HG02852 (cell line): ENCODE results near the gene SLC15A4.
"Not testable (repeated sequence)": the region's sequence is repeated elsewhere in the genome, so short reads cannot be mapped to it uniquely, and the experiment has no call there.

Experiments
- ATAC-seq: cut with Tn5 transposase; IDR thresholded peaks from one replicate; pipeline ENCODE4 v1.9.1; 2021; ENCODE audit warnings: mild to moderate bottlenecking, moderate library complexity; ENCODE audit not compliant: unreplicated experiment

Gene SLC15A4

DNA sequence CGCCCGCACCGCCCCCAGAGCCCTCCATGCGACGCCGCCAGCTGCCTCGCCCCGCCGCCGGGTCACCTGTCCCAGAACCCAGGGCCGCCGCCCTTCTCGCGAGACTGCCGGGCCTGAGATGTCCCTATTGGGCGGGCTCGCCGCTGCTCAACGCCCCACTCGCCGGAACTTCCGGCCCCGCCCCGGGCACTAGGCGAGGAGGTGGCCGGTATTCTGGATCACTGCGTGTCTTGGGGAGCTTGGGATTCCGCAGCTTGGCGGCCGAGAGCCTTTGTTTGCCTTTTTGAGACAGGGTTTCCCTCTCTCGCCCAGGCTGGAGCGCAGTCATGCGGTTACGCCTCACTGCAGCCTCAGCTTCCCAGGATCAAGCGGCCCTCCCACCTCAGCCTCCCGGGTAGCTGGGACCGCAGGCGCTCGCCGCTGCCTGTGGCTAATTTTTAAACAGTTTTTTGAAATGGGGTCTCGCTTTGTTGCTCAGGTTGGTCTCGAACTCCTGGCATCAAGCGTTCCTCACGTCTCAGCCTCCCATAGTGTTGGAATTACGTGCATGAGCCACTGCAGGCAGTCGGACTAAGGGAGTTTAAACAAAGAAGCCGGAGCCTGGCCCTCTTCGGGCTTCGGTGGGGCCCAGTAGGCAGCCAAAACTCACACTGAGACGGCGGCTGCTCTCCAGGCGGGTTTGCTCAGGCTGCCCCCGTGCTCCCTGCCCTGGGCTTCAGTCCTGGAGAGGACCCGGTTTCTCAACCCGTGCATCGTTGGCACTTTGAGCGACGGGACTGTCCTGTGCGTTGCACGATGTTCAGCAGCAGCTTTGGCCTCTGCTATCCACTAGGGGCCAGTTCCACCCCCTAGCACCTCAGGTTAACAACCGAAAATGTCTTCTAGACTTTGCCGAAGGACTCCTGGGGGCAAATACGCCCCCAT, at the start of gene SLC15A4:
Gene SLC15A4 (minus strand): TSS at position 43 of the 924 bp plus-strand sequence. CDS start 15 bp downstream, at position 28.
- ATAC-seq = peak; percentile 78

DNA sequence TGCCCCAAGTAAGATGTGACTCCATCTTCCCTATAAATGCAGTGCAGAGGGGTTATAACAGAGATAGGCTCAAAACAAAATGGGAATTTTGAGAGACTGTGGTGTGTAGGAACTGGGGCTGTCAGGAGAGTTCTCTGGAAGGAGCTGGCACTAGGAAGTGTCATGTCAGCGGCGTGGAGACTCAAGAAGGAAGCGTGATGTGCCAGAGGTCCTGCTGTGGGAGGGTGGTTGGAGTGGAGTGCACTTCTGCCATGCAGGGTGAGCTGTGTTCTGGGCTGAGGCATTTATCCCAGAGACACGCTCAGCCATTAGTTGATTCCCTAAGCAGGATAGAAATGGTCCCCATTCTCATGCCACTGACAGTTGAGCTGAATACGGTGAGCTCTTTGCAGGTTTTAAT, 48.5 kb upstream of the SLC15A4 start:
- ATAC-seq = no peak

DNA sequence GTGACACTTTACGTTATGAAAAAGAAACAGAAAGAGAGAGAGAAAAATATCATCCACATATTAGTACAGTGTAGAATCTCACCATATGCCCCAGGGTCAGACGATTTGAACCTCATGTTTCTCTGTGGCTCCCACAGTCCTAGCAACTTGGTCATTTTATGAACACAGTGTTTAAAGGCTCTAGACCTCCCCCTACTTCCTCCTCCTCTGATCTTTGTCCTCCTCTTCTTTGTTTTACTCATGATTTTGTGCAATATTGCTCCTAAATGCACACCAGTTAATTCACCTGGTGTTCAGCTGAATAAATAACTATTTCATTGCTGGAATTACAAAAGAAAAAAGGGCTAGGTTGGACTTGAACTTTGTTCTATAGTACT, 47.7 kb upstream of the SLC15A4 start:
- no peak for ATAC-seq

DNA sequence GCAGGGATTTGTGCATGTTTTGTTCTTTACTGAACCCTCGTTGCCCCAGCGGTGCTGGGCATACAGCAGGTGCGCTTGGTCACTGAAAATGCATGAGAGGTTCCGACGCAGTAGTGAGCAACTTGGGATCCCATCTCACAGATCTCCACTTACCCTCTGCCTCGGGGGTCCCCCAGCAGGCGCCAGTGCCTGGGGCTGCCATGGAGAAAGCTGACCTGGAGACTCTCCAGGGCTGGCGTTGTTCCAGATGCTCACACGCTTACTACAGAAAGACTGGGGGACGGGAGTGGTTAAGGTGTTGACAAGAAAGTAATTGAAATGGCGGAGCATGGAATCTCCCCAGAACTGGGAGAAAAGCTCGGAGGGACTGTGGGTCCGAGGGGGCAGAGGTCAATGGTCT, 43.7 kb upstream of the SLC15A4 start:
- ATAC-seq = no peak

DNA sequence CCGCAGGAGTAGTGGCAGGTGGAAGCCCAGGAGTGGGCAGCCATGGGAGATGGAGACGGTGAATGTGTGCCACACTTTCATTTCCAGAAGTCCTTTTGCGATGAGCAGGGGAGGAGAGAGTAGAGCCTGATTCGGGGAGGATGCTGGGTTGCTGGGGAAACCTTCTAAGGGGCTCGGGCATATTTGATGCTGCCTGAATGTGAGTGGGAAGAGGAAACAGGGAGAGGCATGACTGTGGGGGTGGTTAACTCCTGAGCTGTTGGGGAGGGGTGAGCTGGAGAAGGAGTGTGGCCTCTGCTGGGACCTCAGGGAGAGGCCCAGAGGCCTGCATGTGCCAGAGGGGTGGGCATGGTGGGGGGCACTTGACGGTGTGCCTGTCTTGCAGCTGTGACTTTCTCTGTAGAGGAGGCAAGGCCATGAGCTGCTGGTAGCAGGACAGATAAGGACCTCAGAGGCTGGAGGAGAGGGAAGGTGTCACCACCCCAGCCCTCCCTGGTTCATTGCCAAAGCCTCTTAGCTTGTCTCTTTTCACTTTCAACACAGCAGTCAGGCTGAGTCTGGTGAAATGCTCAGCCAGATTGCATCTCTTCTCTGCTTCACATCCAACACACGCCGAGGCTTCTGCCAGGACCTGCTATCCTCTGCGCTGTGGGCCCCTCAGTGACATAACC, 40.9 kb upstream of the SLC15A4 start:
- ATAC-seq = no peak

DNA sequence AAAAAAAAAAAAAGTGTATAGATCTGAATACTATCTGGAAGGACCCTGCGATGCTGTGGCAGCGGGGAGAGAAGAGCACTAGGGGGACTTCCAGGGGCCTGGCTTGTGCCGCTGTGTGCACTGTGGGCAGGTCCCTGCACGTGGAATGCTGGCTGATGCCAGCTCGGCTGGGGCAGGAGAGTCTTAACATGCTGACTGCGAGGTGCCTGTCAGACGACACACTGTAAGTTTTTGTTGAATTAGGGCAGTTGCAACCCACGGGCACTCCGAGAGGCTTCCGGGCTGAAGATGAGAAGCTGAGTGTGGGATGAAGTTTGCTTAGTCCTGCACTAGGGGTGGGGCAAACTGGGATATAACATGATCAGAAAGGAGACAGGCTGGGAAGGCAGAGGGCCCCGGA, 40.2 kb upstream of the SLC15A4 start:
- ATAC-seq = no peak

DNA sequence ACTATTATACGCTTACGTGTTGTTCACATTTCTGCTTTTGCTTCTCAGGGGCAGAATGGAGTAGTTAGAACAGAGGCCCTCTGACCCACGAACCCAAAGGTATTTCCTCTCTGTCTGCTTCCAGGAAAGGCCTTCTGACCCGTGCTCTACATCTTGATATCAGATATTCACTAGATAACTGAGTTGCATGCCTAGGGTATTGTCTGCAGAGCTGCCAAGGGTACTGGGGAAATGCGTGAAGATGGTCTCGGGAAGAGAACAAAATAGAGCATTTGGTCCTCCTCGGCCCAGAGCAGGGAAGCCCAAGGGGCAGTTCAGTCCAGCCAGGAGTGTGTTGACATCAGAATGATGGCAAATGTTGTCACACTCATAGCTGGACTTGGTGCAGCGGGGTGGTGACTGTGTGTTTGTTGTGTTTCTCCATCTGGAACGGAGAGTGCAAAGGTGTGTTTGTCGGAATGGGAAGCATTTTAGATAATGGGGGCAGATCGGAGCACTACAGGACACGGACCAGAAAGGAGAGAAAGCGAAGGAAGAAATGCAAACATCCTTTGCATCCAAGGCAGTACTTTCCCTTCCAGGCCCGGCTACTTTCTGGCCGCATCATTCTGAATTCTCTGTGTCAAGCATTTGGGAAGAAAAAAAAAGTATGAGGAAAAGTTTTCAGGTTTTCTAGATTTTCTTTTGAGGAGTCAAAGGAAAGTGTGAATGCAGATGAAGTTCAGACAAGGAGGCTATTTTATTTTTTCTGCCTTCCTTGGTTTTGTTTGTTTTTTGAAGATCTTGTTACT, 37.7 kb upstream of the SLC15A4 start:
- no peak for ATAC-seq

DNA sequence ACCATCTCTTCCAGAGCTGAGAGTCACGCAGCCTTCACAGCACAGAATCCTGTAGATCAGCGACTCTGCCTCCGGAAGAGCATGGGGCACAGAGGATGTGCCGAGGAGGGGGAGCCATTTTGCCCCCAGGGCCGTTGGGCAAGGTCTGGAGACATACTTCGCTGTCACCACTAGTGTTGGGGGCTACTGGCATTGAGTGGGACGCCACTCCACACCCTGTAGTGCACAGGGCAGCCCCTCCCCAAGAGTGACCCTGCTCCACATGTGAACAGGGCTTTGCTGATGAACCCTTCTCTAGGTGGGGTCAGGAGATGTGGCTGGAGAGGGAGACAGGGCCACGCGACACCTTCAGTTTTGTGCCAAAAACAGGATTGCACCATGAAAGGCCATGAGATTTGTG, 35.6 kb upstream of the SLC15A4 start:
- no peak for ATAC-seq

DNA sequence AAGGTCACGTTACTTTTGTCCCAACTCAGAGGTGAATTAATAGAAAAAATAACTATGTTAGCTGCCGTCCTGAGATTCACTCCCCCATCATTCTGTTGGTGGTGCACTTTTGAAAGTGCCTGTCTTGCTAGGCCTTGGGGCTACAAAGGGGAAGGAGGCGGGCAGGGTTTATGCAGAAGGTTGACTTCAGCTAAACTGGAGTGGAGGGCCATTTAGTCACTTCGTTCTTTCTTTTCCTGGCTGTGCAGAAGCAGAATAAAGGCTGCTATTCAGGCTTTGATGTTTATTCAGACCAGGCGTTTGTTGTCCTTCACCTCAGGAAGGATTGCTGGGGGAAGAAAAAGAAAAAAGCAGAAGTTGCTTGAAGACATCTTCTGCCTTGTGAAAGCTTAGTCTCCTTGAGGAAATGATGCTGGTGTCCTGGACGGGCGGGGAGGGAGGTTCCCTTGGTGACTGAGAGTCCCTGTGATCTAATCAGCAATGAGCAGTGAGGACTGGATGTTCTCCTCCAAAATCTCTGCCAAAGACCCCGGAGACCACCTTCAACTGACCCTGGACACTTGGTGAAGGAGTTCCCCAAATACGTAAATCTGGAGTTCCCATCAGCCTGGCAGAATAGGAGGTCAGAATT, 33.5 kb upstream of the SLC15A4 start:
- no peak for ATAC-seq

DNA sequence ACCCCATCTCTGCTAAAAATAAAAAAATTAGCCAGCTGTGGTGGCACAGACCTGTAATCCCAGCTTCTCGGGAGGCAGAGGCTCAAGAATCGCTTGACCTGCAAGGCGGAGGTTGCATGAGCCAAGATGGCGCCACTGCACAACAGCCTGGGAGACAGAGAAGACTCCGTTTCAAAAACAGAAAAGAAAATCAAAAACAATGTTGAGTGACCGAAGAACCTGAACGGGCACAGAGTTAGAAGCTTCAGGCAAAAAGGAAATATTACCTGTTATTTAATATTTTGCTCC, 33.0 kb upstream of the SLC15A4 start:
- ATAC-seq = no peak

DNA sequence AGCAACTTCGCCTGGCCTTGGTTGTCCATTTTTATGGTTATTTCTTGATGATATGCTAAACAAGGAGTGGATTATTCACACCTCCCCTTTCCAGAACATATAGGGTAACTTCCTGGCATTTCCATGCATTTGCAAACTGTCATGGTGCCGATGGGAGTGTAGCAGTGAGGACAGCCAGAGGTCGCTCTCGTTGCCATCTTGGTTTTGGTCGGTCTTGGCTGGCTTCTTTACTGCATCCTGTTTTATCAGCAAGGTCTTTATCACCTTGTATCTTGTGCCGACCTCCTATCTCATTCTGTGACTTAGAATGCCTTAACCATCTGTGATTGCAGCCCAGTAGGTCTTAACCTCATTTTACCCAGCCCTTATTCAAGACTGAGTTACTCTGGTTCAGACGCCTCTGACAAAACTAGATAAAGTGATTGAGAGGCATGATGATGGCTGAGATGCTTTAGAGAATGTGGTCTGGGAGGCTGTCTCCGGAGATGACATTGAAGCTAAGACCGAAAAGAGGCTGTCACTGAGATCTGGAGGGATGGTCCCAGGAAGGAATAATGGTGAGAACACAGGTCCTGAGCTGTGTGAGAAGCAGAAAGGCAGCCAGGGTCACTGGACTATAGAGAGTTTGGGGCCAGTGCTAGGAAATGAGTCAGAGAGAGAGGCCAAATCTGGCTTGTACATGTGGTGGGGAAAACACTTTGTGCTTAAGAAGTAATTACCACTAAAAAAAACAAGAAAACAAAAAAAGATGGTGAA, 32.5 kb upstream of the SLC15A4 start:
- ATAC-seq = no peak

DNA sequence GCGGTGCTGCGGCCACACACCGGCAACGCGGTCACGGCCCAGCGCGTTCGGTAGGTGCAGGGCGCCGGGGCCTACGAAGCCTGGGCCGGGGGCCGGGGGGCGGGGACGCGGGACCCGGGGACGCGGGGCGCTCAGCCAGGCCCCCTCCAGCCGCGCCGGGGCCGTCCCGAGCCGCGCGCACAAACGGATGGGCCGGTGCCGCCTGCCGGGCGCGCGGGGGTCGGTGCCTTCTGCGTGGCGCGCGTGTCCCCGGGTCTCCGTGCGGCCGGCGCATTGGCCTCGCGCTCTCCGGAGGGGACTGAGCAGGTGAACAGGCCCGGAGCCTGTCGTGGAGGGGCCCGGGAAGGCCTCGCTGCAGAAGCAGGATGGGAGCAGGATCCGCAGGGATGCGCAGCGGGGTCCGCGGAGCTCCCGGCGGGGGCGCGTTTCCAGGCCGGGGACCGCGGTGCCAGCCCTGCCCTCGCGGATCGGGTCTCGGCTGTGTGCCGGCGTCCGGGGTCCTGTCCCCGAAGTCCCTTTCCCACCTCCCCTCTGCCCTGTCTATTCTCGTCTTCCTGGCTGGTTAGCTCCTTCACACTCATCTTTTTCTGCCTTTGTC, 29.9 kb upstream of the SLC15A4 start:
- no peak for ATAC-seq

DNA sequence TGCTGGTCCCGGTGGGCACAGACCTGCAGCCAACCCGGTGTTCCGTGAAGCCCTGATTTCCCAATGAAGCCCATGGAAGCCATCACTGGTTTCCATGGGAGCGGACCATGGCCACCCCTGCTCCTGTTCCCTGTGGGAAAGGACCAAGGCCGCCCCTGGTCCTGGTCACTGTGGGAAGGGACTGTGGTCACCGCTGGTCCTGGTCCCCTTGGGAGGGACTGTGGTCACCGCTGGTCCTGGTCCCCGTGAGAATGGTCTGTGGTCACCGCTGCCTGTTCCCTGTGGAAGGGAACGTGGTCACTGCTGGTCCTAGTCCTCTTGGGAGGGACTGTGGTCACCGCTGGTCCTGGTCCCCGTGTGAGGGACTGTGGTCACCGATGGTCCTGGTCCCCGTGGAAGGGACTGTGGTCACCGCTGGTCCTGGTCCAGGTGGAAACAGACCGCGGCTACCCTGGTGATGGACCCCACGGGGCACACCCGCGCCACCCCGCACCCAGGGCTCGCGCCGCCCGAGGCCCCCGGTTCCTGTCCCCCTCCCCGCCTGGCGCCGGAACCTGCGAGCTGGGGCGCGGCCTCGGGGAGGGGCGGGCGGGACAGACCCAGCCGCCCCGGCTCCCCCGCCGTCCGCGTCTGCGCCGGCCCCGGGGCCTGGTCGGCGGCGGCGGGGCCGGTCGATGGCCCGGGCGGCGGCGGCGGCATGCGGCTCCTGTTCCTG, 29.3 kb upstream of the SLC15A4 start, which contains the start of gene GLT1D1:
Gene GLT1D1 (plus strand): TSS at position 594 of the 715 bp plus-strand sequence. CDS start 104 bp downstream, at position 698.
- no peak for ATAC-seq

DNA sequence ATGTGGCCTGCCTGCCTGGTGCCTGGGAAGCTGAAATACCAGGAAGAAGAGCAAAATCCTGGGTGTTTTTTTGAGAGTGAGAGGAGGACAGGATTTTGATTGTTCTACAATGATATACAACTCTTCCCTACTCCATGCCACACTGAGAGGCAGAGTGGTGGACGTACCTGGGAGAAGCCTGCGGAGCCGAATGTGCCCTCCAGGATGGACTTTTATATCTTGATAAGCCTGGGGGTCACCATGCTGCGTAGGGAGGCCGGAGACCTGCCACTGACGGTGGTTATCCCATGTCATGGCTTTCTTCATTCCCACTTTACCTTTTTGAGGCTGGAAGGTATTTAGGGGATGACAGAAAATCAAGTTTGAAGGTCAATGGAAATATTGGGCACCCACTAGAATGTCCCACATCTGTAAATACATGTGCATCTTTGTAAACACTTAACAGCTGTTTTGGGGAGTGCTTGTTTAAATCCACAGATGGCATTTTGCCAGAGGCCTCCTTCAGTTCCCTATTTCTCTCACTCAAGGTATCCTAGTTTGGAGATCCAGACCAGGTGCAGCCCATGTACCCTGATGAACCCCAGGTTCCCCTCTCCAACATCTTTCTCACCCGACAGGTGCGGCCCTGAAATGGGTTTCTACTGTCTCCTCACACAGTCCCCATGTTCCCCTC, 28.4 kb upstream of the SLC15A4 start:
- no peak for ATAC-seq

DNA sequence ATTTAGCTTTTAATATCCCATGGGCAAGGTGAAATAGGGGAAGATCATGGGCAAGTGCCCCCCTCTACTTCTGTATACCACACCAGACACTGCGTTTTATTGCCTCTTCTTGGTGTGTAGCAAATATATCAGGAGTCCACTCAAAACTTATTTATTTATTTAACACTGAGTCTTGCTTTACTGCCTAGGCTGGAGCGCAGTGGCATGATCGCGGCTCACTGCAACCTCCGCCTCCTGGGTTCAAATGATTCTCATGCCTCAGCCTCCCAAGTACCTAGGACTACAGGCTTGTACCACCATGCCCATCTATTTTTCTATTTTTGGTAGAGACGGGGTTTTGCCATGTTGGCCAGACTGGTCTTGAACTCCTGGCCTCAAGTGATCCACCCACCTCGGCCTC, 27.7 kb upstream of the SLC15A4 start:
- ATAC-seq = not testable (repeated sequence)

DNA sequence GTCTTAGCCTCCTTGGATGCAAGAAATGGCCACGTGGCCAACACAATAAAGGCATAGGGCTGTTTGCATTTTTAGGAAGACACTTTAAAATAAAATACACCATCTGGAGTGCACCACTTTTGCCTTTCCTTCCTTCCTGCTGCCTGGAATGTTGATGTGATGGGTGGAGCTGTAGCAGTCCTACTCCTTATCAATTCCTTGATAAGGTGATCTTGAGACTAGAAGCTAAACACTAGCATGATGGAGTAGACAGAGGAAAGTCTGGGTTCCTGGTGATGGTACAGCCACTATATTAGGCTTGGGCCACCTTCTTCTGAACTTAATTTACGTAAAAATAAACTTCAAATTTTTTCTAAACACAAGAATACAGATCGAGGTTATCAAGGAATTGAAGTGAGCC, 26.6 kb upstream of the SLC15A4 start:
- ATAC-seq = no peak

DNA sequence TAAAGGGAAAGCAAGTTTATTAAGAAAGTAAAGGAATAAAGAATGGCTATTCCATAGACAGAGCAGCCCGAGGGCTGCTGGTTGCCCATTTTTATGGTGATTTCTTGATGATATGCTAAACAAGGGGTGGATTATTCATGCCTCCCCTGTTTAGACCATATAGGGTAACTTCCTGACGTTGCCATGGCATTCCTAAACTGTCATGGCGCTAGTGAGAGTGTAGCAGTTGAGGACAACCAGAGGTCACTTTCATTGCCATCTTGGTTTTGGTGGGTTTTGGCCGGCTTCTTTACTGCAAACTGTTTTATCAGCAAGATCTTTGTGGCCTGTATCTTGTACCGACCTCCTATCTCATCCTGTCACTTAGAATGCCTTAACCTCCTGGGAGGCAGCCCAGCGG, 26.0 kb upstream of the SLC15A4 start:
- ATAC-seq = not testable (repeated sequence)

DNA sequence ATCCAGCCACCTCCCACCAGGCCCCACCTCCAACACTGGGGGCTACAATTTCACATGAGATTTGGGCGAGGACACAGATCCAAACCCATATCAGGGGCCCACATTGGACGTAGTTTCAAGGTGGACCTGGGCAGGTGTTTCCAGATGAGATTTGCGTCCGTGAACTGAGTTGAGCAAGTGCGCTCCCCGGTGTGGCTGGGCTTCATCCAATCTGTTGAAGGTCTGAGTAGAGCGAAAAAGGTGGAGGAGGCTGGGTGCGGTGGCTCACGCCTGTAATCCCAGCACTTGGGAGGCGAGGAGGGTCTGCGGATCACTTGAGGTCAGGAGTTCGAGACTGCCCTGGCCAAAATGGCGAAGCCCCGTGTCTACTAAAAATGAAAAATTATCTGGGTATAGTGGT, 24.6 kb upstream of the SLC15A4 start:
- ATAC-seq = no peak

DNA sequence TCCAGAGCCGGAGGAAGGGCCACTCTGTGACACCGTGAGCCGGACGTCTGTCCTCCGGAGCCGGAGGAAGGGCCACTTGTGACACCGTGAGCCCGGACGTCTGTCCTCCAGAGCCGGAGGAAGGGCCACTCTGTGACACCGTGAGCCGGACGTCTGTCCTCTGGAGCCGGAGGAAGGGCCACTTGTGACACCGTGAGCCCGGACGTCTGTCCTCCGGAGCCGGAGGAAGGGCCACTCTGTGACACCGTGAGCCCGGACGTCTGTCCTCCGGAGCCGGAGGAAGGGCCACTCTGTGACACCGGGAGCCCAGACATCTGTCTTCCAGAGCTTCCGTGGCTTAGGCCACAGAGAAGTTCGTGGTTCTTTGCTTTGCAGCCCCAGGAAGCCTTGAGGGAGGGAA, 22.9 kb upstream of the SLC15A4 start:
- not testable (repeated sequence) for ATAC-seq
